CD1c-positive myeloid dendritic cell (primary cell): ENCODE data around the gene PTPRD.

ENCODE experiments used
- DNase-seq: peaks from one replicate; pipeline ENCODE4 v3.0.0-alpha.2; 2016; ENCODE audit errors: extremely low spot score

Gene PTPRD

GRCh38 chr9:10054456-10054855, 558.3 kb downstream of the PTPRD start:
- no peak for DNase-seq

DNA sequence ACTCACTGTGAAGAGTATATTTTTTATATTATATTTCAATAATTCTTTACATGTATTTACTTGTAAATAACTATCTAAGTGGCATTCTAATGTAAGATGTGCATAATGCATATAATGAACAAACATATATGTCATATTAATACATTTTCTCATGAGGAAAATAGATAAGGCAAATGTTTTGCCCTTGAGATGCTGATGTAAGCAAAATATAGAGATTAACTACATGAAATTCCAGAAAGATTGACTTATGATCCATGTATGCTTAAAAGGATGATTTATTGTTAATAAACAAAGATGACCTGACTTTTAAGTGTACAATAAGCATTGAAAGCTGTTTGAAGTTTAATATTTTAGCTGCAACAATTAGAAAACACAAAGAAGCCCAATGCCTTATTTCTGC, 559.9 kb downstream of the PTPRD start:
- no peak for DNase-seq

DNA sequence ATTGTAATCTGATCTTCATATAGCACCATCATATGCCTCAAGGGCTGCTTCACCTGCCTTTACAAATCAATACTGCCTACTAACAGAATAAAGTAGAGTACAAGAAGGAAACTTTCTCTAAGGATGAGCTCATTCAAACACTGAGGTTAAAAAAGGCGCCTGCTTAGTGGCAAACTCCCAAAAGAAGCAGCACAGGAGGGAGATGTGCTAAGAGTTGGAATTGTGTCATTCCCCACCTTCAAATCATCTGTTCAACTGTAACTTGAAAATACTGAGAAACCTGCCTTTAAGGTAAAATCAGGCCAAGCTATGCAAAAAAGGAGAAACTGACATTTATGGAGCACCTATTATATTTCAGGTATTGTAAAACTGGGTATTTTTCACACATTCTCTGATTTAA, 560.6 kb downstream of the PTPRD start:
- DNase-seq: no peak

DNA sequence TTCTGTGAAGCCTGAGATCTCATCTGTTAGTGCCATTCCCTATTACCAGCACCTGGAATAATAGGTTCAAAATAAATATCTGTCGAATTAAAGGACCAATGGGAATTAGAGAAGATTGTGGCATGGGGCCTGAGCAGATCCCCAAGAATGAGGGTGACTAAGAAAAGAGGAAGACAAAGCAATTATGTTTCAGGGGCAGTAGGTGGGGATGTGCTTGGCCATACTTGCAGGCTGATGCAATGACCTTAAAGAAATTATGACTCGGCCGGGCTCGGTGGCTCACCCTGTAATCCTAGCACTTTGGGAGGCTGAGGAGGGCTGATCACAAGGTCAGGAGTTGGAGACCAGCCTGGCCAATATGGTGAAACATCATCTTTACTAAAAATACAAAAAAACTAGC, 562.8 kb downstream of the PTPRD start:
- DNase-seq: no peak

DNA sequence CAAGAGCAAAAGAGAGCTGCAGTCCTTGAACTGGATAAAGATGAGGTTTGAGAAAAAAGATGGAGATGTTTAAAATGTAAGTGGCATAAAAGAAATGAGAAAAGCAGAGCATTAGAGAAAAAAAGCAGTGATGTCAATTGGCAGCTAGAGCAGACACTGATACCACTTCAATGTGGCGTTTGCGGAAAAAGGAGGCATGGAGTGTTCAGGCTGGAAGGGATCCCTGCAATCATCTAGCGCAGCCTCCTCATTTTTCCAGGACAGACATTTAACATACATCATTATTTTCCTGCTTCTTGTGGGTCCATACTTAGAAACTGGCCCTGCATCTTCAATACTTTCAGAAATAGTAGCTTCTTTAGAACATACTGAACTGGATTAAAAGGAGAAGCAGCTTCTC, 563.8 kb downstream of the PTPRD start:
- no peak for DNase-seq

GRCh38 chr9:10045598-10045997, 567.2 kb downstream of the PTPRD start:
- DNase-seq: no peak

DNA sequence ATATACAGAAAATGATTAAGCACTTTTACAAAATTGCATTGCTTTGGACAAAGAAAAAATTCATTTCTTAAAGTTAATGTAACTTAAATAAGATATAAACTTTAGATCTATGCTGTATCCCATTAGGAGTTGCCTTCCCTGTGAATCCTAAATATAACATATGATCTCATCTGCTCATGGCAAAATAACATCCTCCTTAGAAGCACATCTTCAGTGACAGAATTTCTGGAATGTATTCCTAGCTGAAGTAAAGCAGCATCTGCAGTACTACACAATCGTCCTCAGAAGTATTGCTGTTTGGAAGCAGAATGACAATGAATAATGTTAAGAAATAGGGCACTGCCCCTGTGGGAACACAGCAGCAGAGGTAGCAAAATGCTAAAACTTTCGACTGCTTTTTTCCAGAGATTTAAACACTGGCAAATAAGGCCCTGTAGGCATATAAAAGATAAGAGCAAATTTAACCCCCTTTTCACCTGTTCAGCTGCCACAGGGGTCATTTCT, 571.0 kb downstream of the PTPRD start:
- no peak for DNase-seq

DNA sequence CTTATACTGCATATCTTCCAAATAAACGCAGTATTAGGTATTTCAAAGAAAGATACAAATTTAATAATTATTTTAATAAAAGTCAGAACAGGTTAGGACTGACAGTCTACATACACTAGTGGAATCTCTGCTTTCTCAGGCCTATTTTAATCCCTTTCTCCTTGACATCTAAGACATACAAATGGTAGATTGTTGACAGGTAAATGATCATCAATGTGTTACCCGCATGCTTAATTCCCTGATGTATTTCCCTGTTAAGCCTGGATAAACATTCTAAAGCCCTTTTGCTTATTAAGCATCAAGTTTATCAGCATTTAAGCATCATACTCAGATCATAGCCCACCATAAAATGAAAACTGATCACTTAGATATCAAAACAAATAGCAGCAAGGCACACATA, 576.7 kb downstream of the PTPRD start:
- DNase-seq: no peak

DNA sequence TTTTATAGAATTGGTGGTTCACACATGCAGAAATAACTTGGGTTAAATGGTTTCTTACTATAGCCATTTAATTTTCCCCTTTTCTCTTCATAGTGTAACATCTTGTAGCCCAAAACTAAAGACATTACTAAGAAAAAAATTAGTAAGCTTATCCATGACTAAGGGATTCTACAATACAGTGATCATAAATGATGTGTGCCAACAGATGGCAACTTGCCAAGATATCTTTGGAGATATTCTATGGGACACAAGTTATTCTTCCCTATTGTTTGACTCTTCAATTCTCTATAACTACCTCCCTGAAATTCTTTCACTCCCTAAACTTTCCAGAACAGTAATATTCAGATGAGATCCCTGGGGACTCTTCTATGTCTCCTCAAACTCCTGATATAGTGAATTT, 580.6 kb downstream of the PTPRD start:
- no peak for DNase-seq

GRCh38 chr9:10026443-10026984, 586.3 kb downstream of the PTPRD start:
- no peak for DNase-seq

DNA sequence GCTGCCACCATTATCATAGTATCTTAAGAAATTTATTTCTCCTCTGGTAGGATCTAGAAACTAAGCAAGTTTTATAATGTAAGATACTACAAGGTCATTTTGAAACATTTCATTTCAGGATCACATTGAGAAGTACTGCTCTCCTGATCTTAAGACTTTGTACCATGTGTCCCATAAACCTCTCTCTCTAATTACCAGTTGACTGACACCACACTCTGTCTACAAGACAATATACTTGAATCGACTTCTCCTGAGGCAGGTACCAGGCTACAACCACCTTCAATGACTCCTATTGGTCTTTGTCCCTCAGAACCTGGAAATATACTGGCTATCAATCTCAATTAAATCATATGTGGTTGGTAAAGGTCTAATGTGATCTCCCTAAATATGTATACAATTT, 597.0 kb downstream of the PTPRD start:
- no peak for DNase-seq

GRCh38 chr9:10014889-10015288, 597.9 kb downstream of the PTPRD start:
- DNase-seq: no peak

DNA sequence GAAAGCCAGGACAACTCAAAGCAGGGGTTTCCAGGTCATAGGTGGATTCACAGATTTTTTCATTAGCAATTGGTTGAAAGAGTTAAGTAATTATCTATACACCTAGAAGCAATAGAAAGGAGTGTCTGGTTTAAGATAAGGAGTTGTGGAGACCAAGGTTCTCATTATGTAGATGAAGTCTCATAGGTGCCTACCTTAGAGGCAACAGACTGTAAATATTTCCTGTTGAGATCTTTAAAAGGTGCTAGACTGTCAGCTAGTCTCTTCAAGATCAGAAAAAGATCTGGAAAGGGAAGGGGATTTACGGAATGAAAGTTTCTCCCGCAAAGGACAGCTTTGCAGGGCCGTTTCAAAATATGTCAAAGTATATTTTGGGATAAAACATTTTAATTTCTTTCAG, 603.4 kb downstream of the PTPRD start:
- no peak for DNase-seq

- DNase-seq: no peak
Observed at GRCh38 chr9:10008101-10008799, 604.6 kb downstream of the PTPRD start.

- no peak for DNase-seq
Observed at GRCh38 chr9:10007356-10007755, 605.4 kb downstream of the PTPRD start.

GRCh38 chr9:10005206-10005605, 607.6 kb downstream of the PTPRD start:
- no peak for DNase-seq

GRCh38 chr9:10003047-10003446, 609.8 kb downstream of the PTPRD start:
- DNase-seq: no peak

DNA sequence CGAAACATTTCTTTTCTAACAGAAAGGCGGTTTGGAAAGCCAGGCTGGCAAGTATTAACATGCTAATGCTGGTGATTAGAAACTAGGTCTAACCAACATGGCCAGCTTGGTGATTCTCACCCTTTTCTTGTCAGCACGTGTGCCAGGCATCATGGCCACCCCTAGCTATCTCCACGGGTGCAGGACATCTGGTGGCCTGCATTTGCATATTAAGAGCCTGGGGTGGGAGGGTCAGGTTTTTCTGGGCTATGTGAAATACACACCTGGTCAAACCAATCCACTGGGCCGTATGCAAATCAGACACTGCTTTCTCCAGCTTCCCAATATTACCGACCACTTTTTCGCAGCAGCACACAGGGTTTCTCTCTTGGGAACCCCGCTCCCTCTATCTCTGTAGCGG, 612.1 kb downstream of the PTPRD start:
- DNase-seq: no peak

DNA sequence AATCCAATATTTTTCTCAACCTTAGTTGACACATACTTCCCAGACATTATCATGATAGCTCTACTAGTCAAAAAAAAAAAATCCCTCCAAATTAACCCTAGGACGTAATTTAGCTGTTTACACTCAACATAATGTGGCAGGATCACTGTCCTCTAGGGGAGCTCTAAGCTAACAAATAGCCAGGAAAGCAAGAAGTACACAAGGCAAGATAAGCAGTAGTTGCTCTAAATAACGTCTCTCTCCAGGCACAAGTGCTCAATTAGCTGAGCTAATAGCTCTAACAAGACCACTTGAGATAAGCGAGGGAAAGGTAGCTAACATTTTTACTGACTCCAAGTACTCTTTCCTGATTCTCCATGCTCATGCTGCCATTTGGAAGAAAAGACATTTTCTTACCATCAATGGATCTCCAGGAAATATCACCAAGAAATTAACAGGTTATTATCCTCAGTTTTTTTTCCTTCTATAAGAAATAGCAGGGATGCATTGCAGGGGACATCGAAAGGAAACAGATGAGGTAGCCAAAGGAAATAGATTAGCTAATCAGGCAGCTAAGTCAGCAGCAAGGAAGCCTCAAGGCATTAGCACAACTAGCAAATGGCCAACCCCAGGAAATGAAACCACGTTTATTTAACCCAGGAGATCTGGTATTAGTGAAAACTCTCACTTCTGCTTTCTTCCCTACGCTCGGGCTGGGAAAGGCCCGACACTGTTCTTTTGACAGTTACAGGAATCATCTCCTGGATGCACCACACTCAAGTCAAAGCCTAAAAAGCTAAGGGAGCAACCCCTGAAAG, 614.1 kb downstream of the PTPRD start:
- DNase-seq: peak; percentile 9

- DNase-seq: no peak
Observed at GRCh38 chr9:9997585-9997984, 615.2 kb downstream of the PTPRD start.

GRCh38 chr9:9996259-9996658, 616.5 kb downstream of the PTPRD start:
- DNase-seq: no peak

GRCh38 chr9:9992936-9993335, 619.9 kb downstream of the PTPRD start:
- no peak for DNase-seq

DNA sequence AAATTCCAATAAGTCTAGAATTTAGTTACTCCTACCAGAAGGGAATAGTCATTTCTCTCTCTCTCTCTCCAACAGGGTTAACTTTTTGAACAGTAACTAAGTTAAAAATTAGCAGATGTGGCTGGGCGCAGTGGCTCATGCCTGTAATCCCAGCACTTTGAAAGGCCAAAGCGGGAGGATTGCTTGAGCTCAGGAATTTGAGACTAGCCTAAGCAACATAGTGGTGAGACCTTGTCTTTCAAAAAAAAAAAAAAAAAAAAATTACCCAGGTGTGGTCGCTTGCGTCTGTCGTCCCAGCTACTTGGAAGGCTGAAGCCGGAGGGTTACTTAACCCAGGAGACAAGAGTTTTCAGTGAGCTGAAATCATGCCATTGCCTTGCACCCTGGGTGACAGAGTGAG, 639.7 kb downstream of the PTPRD start:
- no peak for DNase-seq
